ENCODE results near the gene TANC1.

TANC1 gene

GRCh38 chr2:159175182-159175581 is 206.7 kb downstream of the TANC1 start:
- FAIRE-seq, result no peak

GRCh38 chr2:159175927-159176326 is 207.5 kb downstream of the TANC1 start:
- FAIRE-seq, result no peak

- FAIRE-seq, result no peak
Measured at GRCh38 chr2:159176555-159176954, 208.1 kb downstream of the TANC1 start.

- FAIRE-seq, result no peak
Measured at GRCh38 chr2:159177357-159177756, 208.9 kb downstream of the TANC1 start.

GRCh38 chr2:159177957-159178356 is 209.5 kb downstream of the TANC1 start:
- FAIRE-seq, result no peak

- no peak for FAIRE-seq
Measured at GRCh38 chr2:159179096-159179495, 210.7 kb downstream of the TANC1 start.

GRCh38 chr2:159179696-159180095 is 211.3 kb downstream of the TANC1 start:
- no peak for FAIRE-seq

GRCh38 chr2:159183346-159183745 is 214.9 kb downstream of the TANC1 start:
- FAIRE-seq, result no peak

GRCh38 chr2:159185401-159186130 is 217.1 kb downstream of the TANC1 start:
- no peak for FAIRE-seq

- no peak for FAIRE-seq
Measured at GRCh38 chr2:159186462-159186861, 218.0 kb downstream of the TANC1 start.

GRCh38 chr2:159187106-159187505 is 218.7 kb downstream of the TANC1 start:
- FAIRE-seq, result no peak

- no peak for FAIRE-seq
Measured at GRCh38 chr2:159188449-159188848, 220.0 kb downstream of the TANC1 start.

GRCh38 chr2:159192371-159192918 is 224.0 kb downstream of the TANC1 start:
- no peak for FAIRE-seq

- no peak for FAIRE-seq
Measured at GRCh38 chr2:159193791-159194190, 225.4 kb downstream of the TANC1 start.

GRCh38 chr2:159194241-159194640 is 225.8 kb downstream of the TANC1 start:
- no peak for FAIRE-seq

- FAIRE-seq, result no peak
Measured at GRCh38 chr2:159195697-159196096, 227.3 kb downstream of the TANC1 start.

- FAIRE-seq, result no peak
Measured at GRCh38 chr2:159196393-159196925, 228.0 kb downstream of the TANC1 start.

- FAIRE-seq, result no peak
Measured at GRCh38 chr2:159199236-159199635, 230.8 kb downstream of the TANC1 start.

- no peak for FAIRE-seq
Measured at GRCh38 chr2:159199761-159200465, 231.5 kb downstream of the TANC1 start.

GRCh38 chr2:159200498-159200897 is 232.1 kb downstream of the TANC1 start:
- no peak for FAIRE-seq

GRCh38 chr2:159201360-159202063 is 233.1 kb downstream of the TANC1 start:
- FAIRE-seq, result no peak

- no peak for FAIRE-seq
Measured at GRCh38 chr2:159202568-159203071, 234.2 kb downstream of the TANC1 start.
